Measurements from ENCODE around the gene GPR82. TPM values are rescaled to one million over a fixed set of nuclear protein-coding genes. Genes with fewer than 3 reads are reported as not detected.
A peak's percentile ranks its signal among the peaks of the same experiment; 100 is the strongest.
"Not testable (repeated sequence)": the region's sequence is repeated elsewhere in the genome, so short reads cannot be mapped to it uniquely, and the experiment has no call there.

GPR82 gene
- total RNA-seq, 1 donor from 2014 or later: not detected

DNA sequence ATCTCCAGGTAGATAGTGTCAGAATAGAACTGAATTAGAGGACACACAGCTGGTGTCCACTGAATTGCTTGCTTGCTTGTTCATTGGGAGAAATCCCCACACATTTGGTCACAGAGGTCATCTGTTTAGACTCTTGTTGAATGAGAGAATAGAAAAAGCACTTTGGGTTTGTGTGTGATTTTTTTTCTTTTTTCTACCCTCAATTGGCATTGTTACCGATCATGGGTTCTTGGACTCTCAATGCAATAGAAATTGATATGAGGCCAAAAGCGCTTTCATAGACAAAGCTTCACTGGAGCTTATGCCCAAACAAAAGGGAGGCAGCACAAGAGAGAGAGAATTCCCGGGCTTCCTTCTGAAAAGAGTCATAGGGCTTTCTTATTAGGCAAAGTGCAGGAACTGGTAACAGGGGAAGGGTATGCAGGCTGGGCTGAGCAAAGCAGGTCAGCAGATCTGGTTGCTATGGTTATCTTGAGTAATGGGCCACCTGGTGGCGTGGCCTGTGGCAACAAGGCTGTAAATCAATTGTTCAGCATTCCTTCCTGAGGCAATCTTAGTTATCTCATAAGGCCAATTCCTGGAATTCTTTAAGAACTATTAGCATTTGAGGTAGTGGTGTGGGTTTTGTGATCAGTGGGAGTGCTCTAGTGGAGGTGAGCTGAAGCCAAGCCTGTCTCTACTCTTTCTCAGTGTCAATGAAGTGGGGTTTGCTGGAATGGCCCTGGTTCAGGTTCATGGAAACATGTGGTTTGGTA, 5.3 kb upstream of the GPR82 start:
- DNase-seq (ENCODE audit: low read depth): no peak

DNA sequence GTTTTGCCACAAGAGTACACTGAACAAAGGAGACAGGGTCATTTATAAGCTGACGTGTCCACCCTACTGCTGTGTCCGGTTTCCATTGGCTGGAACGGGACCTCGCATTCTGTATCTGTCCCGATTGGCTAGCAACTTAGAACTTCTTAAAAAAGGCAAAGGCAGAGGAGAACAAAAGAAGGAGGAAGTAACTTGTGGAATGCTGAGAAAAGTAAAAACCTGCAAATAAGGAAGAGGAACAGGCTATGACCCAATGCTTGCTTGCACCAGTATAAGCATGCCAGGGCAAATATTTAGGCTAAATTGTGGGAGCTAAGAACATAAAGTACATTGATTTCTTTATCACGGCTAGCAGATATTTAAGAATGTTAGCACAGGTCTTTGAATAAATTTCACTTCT, 4.4 kb upstream of the GPR82 start:
- not testable (repeated sequence) for DNase-seq (ENCODE audit: low read depth)

DNA sequence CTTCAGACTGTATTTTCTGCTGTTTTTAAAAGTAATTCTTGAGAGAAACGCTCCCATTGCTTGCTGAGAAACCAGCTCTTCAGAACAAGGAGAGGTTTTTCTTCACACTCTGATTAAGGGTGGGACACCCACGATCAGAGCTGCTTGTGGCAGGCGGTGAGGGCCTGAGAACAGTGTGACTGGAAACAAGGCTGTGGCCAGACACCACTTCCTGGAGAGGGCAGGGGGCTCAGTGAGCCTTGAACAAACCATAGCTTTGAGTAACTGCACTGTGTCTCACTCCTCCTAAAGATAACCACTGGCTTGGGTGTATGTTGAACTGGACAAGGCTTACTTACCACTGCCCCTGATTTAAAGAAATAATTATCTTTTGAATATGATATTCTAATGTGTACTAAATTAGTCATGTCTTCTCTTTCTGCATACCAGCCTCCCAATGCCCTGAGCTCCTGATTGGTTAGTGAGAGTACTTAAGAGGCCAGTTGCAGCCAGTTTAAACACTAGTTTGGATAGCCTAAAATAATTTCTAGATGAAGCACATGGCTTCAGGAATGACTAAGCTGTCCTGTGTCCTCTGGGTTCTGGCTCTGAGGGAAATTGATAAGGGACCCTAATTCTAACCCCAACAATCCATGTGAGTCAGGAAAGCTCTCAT, 3.7 kb upstream of the GPR82 start:
- peak; percentile 20 for DNase-seq (ENCODE audit: low read depth)

DNA sequence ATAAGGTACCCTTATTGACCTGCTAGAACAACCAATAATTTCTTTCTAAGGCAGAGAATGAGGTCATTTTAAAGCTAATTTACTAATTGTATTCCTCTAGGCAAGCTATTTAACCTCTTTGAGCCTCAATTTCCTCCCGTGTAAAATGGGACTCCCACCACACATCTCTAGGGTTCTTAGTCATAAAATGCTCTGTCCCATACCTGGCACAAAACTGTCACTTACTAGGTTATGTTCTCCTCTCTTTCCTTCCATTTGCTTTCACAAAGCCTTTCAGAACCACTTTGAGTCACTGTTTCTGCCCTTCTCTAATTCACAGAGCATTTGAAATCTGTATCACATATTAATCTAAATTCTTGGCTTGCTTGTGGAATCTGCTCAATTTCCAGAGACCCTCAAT, 2.4 kb upstream of the GPR82 start:
- no peak for DNase-seq (ENCODE audit: low read depth)

GRCh38 chrX:41722214-41722613, 1.8 kb upstream of the GPR82 start:
- DNase-seq (ENCODE audit: low read depth): no peak

GRCh38 chrX:41722816-41723618, 964 bp upstream of the GPR82 start:
- no peak for DNase-seq (ENCODE audit: low read depth)

GRCh38 chrX:41728125-41728524, 4.1 kb downstream of the GPR82 start:
- no peak for DNase-seq (ENCODE audit: low read depth)

GRCh38 chrX:41730081-41730480, 6.1 kb downstream of the GPR82 start:
- peak; percentile 22 for DNase-seq (ENCODE audit: low read depth)

- no peak for DNase-seq (ENCODE audit: low read depth)
Measured at GRCh38 chrX:41732260-41732659, 8.3 kb downstream of the GPR82 start.

GRCh38 chrX:41733939-41734338, 10.0 kb downstream of the GPR82 start:
- no peak for DNase-seq (ENCODE audit: low read depth)

DNA sequence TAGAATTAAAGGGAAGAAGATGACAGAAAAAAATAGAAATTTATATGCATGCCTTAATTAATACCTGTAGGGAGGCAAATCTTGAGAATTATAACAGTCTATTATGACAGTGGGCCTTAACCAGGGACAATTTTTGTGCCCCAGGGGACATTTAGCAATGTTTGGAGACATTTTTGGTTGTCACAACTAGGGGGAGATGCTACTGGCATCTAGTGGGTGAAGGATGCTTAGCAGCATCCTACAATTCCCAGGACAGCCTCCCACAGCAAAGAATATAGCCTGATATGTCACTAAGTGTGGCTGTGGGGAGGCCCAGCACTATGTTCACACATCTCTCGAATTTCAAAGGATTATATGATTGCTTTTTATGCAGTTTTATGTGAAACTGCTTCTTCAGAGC, 10.5 kb downstream of the GPR82 start:
- peak; percentile 40 for DNase-seq (ENCODE audit: low read depth)

GRCh38 chrX:41737065-41737464, 13.1 kb downstream of the GPR82 start:
- peak; percentile 80 for DNase-seq (ENCODE audit: low read depth)

GRCh38 chrX:41739871-41740270, 15.9 kb downstream of the GPR82 start:
- DNase-seq (ENCODE audit: low read depth): no peak

GRCh38 chrX:41750716-41751115, 26.7 kb downstream of the GPR82 start:
- DNase-seq (ENCODE audit: low read depth): no peak

DNA sequence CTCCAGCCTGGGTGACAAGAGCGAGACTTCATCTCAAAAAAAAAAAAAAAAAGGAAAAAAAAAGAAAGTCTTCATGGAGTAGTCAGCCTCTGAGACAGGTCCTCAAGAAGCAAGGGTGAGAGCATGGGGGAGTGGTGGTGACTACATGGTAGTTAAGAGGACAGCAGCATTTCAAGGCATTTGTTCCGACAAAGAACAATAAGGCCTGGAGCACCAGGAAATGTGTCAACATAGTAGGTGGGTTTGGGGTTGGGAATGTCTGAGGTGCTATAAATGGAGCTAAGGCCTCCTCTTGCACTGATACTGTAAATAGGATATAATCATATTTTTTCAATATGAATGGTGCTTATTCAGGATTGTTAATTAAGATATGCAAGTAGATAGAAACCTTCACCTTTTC, 34.4 kb downstream of the GPR82 start:
- no peak for DNase-seq (ENCODE audit: low read depth)

DNA sequence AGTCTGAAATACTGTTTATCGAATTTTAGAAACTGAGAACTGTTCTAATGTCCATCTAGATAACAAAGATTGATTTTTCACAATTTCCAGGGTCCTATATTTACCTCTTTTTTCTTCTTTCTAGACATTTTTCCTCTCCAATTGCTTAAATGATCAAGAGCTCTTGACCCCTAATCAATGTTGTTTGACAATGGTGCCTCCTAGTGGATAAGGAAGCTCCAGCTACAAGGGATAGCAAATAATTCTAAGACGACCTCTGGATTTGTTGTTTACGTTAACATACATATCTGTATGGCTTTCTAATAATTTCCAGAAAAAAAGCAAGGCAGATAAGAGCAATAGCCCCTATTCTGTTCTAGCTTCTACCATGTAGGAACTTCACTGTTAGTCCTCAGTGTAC, 35.8 kb downstream of the GPR82 start:
- peak; percentile 22 for DNase-seq (ENCODE audit: low read depth)

DNA sequence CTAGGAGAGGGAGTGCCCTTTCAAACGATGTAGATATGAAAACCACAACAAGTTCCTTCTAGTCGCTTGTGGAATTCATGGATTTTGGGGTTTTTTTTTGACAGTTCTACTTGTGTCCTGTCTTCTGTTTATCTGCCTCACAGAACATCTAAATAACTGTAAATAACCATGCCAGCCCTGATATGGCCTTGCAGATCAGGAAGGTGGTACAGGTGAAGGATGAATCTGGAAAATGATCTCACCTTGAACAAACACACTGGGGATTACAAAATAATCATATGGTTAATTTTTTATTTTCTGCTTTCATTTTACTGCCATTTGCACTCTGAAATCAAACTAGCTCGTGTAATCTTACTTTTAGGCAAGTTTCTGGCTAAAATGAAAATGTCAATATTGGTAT, 37.2 kb downstream of the GPR82 start:
- no peak for DNase-seq (ENCODE audit: low read depth)

DNA sequence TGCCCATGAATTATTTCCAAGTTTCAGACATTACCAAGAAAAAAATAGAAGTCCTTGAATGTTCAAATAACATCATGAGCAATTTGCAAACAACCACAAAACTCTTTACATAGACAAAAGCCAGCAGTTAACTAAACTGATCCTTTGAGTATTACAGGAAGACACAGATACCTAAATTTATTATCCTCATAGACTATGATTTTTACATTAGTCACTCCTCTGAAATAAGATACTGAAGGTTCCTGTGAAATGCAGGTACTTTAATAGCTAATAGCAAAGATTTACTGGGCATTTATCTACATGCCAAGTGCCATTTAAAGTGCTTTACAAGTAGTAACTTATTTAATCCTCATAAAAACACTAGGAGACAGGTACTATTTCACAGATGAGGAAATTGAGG, 37.7 kb downstream of the GPR82 start:
- DNase-seq (ENCODE audit: low read depth): no peak

GRCh38 chrX:41779030-41779564, 55.1 kb downstream of the GPR82 start:
- DNase-seq (ENCODE audit: low read depth): peak; percentile 91

Data from myocyte (in vitro differentiated cells).